Putamen (tissue), 1 donor: ENCODE results near the gene TRABD2A.
A peak's percentile ranks its signal among the peaks of the same experiment; 100 is the strongest.
"Not testable (repeated sequence)": the region's sequence is repeated elsewhere in the genome, so short reads cannot be mapped to it uniquely, and the experiment has no call there.

ENCODE experiments used
- DNase-seq: peaks from one replicate; pipeline ENCODE4 v3.0.0-alpha.2; 2016; ENCODE audit warnings: low spot score

The TRABD2A gene

GRCh38 chr2:84880645-84881521, at the start of gene TRABD2A:
Gene TRABD2A (minus strand): TSS chr2:84881084. CDS start chr2:84881039, 45 bp downstream.
- no peak for DNase-seq

- DNase-seq: no peak
Measured at GRCh38 chr2:84927275-84927627, 46.4 kb upstream of the TRABD2A start.

- DNase-seq: peak; percentile 86
Measured at GRCh38 chr2:84925724-84926376, 45.0 kb upstream of the TRABD2A start.

- no peak for DNase-seq
Measured at GRCh38 chr2:84925336-84925723, 44.4 kb upstream of the TRABD2A start.

GRCh38 chr2:84924173-84925106, 43.6 kb upstream of the TRABD2A start:
- DNase-seq: peak; percentile 21

- no peak for DNase-seq
Measured at GRCh38 chr2:84923009-84923408, 42.1 kb upstream of the TRABD2A start.

- DNase-seq: peak; percentile 75
Measured at GRCh38 chr2:84919885-84920580, 39.1 kb upstream of the TRABD2A start.

- DNase-seq: no peak
Measured at GRCh38 chr2:84918430-84918829, 37.5 kb upstream of the TRABD2A start.

- peak; percentile 14 for DNase-seq
Measured at GRCh38 chr2:84917821-84918220, 36.9 kb upstream of the TRABD2A start.

GRCh38 chr2:84915675-84916074, 34.8 kb upstream of the TRABD2A start:
- not testable (repeated sequence) for DNase-seq

- no peak for DNase-seq
Measured at GRCh38 chr2:84914334-84914733, 33.5 kb upstream of the TRABD2A start.

GRCh38 chr2:84912984-84913383, 32.1 kb upstream of the TRABD2A start:
- no peak for DNase-seq

- no peak for DNase-seq
Measured at GRCh38 chr2:84911135-84911678, 30.3 kb upstream of the TRABD2A start.

- DNase-seq: no peak
Measured at GRCh38 chr2:84908948-84909713, 28.2 kb upstream of the TRABD2A start.

GRCh38 chr2:84906900-84907714, 26.2 kb upstream of the TRABD2A start:
- DNase-seq: peak; percentile 47

- no peak for DNase-seq
Measured at GRCh38 chr2:84906108-84906899, 25.4 kb upstream of the TRABD2A start.

- DNase-seq: peak; percentile 84
Measured at GRCh38 chr2:84905181-84906107, 24.6 kb upstream of the TRABD2A start, which contains the start of gene TMSB10. Gene TMSB10 (plus strand): TSS chr2:84905656.

- DNase-seq: no peak
Measured at GRCh38 chr2:84904717-84905174, 23.9 kb upstream of the TRABD2A start.
